ENCODE measurements around the gene SUSD3.

Gene SUSD3

DNA sequence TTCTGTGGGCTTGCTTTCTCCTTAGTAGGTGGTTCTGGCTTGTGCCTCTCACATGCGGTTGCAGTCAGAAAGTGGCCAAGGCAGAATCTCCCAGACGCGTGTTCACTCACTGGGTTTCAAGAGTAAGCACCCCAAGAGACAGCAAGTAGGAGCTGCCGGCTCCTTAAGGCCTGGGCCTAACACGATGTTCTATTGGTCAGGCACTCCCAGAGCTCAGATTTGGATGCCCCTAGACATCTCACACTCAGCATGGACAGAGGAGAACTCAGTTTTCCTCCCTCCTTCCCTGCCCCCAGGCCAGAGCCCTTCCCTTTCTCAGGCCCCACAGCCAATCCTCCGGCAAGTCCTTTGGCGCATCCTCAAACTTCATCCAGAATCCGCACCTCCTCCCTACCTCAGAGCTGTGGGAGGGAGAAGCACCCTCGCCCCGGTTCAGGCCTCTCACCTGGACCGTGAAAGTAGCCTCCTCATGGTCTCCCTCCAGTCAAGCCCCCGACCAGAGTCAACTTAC is 31.0 kb downstream of the SUSD3 start:
- no peak for DNase-seq
- Histone ChIP-seq H3K27ac (no peak overlapping the region), H3K36me3 (no peaks in the 10 kb centered on the region), H3K4me3 (ENCODE audit: low read depth, low read length) (no peak overlapping the region), H3K9me3 (ENCODE audit: severe bottlenecking) (peaks cover 2% of the 10 kb centered on the region), H3K27me3 (ENCODE audit: insufficient read depth, low read depth, severe bottlenecking) (no peaks in the 10 kb centered on the region)
- TF ChIP-seq, protein P1, sequence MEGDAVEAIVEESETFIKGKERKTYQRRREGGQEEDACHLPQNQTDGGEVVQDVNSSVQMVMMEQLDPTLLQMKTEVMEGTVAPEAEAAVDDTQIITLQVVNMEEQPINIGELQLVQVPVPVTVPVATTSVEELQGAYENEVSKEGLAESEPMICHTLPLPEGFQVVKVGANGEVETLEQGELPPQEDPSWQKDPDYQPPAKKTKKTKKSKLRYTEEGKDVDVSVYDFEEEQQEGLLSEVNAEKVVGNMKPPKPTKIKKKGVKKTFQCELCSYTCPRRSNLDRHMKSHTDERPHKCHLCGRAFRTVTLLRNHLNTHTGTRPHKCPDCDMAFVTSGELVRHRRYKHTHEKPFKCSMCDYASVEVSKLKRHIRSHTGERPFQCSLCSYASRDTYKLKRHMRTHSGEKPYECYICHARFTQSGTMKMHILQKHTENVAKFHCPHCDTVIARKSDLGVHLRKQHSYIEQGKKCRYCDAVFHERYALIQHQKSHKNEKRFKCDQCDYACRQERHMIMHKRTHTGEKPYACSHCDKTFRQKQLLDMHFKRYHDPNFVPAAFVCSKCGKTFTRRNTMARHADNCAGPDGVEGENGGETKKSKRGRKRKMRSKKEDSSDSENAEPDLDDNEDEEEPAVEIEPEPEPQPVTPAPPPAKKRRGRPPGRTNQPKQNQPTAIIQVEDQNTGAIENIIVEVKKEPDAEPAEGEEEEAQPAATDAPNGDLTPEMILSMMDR (IDR thresholded peaks at IDR 0.05; ENCODE audit: low read depth, low read length) = no peak

DNA sequence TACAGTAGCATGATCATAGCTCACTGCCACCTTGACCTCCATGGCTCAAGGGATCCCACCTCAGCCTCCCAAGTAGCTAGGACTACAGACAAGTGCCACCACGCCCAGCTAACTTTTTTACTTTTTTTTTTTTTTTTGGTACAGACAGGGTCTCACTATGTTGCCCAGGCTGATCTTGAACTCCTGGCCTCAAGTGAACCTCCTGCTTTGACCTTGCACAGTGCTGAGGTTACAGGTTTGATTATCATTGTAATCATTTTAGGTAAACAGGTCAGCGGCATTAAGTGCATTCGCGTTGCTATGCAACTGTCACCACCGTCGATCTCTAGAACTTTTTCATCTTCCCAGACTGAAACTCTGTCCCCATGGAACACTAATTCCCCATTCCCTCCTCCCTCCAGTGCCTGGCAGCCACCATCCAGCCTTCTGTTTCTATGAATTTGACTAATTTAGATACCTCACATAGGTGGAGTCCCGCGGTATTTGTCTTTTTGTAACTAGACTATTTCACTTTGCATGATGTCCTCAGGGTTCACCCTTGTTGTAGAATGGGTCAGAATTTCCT is 31.7 kb downstream of the SUSD3 start:
- Histone ChIP-seq H3K27ac (no peak overlapping the region), H3K4me3 (ENCODE audit: low read depth, low read length) (no peak overlapping the region), H3K27me3 (ENCODE audit: insufficient read depth, low read depth, severe bottlenecking) (no peaks in the 10 kb centered on the region), H3K36me3 (no peaks in the 10 kb centered on the region), H3K9me3 (ENCODE audit: severe bottlenecking) (peaks cover 2% of the 10 kb centered on the region)
- no peak for DNase-seq
- TF ChIP-seq, protein P1 (IDR thresholded peaks at IDR 0.05; ENCODE audit: low read depth, low read length) = no peak

DNA sequence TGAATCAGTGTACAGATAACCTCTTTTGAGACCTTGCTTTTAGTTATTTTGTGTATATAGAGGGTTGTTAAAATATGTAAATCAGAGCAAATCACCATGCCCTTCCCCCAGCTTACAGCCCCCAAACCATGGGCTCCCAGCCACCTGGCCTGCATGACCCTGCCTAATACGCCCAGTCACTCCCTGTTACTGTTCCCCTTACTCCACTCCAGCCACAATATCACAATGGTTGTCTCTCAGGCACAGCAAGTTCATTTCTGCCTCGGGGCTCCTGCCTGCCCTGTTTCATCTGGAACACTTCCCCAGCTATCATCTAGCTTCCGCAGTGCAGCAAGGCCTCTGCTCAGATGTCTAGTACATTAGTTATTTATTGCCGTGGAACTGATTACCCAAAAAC is 32.6 kb downstream of the SUSD3 start:
- no peak overlapping the region for H3K4me3 ChIP-seq (ENCODE audit: low read depth, low read length)
- H3K27me3 ChIP-seq (ENCODE audit: insufficient read depth, low read depth, severe bottlenecking) = no peaks in the 10 kb centered on the region
- H3K36me3 ChIP-seq = no peaks in the 10 kb centered on the region
- H3K27ac ChIP-seq = no peak overlapping the region
- DNase-seq = no peak
- no peaks in the 10 kb centered on the region for H3K9me3 ChIP-seq (ENCODE audit: severe bottlenecking)
- TF ChIP-seq, protein P1 (IDR thresholded peaks at IDR 0.05; ENCODE audit: low read depth, low read length) = no peak

DNA sequence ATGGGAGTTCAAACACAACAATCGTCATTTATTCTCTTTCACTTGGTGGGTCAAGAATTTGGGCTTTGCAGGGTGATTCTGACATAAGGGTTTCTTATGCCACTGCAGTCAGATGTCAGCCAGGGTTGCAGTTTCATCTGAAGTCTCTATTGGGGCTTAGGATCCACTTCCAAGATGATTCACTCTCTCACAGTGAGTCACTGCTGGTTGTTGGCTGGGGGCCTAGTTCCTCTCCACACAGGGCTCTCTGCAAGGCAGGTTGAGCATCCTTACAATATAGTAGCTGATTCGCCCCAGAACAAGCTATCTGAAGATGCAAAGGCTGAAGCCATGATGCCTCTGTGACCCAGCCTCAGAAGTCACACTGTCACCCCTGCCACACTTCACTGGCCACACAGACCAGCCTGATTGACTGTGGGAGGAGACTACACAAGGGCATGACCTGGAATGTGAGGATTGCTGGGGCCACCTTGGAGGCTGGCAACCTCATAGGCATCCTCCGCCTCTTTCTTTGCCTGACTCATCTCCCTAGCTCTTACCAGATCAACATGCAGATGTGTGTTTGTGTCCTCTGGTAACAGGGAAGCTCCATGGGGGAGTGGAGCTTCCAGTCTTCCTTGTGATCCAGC is 33.1 kb downstream of the SUSD3 start:
- no peaks in the 10 kb centered on the region for H3K36me3 ChIP-seq
- no peaks in the 10 kb centered on the region for H3K9me3 ChIP-seq (ENCODE audit: severe bottlenecking)
- no peak overlapping the region for H3K4me3 ChIP-seq (ENCODE audit: low read depth, low read length)
- H3K27ac ChIP-seq = no peak overlapping the region
- H3K27me3 ChIP-seq (ENCODE audit: insufficient read depth, low read depth, severe bottlenecking) = no peaks in the 10 kb centered on the region
- no peak for DNase-seq
- TF ChIP-seq, protein P1 (IDR thresholded peaks at IDR 0.05; ENCODE audit: low read depth, low read length) = no peak

DNA sequence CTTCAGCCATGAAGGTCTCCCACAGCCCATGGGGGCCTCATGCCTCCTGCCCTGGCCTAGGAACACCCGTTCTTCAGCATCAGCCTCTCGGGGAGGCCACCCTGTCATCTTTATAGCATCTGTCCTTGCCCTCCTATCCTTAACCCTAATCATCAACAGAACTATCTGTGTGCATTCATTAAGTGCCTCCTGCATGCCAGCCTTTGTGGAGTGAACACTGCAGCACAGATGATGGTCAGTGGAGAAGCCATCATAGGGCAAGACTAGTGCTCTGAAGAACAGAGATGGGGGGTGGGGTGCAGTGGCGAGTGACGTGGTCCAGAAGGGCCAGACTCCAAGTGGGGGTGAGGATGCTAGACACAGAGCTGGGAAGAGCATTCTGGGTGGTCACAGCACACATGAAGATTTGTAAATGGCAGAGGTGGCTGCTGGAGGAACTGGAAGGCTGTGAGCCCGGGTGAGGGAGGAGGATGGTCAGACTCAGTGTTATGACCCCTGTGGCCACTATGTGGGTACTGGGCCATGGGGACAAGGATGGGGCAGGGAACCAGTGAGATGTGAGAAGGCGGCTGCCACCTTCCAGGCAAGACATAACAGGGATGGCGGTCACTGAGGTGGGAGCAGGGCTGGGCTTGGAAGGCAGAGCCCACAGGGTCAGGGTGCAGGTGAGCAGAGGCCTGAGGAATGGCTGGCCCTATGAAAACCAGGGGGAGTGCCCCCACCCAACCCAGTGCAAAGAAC is 33.9 kb downstream of the SUSD3 start:
- no peak for DNase-seq
- Histone ChIP-seq H3K36me3 (no peaks in the 10 kb centered on the region), H3K4me3 (ENCODE audit: low read depth, low read length) (no peak overlapping the region), H3K9me3 (ENCODE audit: severe bottlenecking) (no peaks in the 10 kb centered on the region), H3K27me3 (ENCODE audit: insufficient read depth, low read depth, severe bottlenecking) (no peaks in the 10 kb centered on the region), H3K27ac (no peak overlapping the region)
- TF ChIP-seq, protein P1 (IDR thresholded peaks at IDR 0.05; ENCODE audit: low read depth, low read length) = no peak

All from WERI-Rb-1 (cell line).